Measurements from ENCODE around the gene RFX2.

The RFX2 gene

GRCh38 chr19:5953030-5953589 is 157.2 kb downstream of the RFX2 start:
- in situ Hi-C loops (cut with HindIII; ENCODE audit: low sequenced_read_pairs) = no loop called here
- TF ChIP-seq, protein P1, sequence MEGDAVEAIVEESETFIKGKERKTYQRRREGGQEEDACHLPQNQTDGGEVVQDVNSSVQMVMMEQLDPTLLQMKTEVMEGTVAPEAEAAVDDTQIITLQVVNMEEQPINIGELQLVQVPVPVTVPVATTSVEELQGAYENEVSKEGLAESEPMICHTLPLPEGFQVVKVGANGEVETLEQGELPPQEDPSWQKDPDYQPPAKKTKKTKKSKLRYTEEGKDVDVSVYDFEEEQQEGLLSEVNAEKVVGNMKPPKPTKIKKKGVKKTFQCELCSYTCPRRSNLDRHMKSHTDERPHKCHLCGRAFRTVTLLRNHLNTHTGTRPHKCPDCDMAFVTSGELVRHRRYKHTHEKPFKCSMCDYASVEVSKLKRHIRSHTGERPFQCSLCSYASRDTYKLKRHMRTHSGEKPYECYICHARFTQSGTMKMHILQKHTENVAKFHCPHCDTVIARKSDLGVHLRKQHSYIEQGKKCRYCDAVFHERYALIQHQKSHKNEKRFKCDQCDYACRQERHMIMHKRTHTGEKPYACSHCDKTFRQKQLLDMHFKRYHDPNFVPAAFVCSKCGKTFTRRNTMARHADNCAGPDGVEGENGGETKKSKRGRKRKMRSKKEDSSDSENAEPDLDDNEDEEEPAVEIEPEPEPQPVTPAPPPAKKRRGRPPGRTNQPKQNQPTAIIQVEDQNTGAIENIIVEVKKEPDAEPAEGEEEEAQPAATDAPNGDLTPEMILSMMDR (IDR thresholded peaks at IDR 0.05; ENCODE audit: low read depth, low read length) = no peak
- no peak for DNase-seq (ENCODE audit: low read depth, low spot score)
- no peak overlapping the region for H3K4me3 ChIP-seq (ENCODE audit: low read depth, low read length)

DNA sequence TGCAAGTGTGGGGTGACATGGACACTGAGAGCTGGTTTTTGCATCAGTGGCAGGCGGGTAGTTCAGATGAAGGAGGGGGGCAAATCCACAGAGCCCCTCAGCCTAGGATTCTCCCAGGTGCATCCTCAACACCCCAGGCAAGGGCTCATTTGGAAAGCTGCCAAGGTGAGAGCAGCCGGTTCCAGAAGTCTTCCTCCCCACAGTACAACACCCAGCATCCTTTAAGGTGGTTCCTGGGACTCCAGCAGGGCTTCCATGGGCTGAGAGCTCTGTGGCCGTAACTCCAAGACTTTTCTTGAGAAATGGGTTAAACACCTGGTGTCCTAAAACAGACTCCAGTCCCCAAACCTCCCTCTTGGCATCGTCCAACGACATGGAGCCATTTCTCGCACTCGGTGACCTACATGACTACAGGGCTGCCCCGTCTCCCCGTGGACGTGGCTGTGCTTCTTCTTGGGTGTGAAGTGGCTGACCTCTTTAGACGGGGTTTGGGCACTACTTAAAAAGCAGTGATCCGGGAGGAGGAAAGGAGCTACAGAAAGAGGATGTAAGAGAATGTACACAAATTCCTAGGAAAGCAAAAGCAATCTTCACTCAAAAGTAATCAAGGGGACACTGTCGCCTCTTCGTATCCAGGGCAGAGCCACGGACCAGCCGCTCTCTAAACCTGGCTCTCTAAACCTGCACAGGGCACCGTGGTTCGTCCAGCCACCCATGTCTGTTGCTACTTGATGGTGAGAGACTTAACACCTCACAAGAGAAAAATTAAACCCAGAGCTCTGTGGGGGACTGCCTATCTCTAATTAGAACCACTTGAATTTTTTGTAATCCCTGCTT is 157.9 kb downstream of the RFX2 start:
- TF ChIP-seq, protein P1 (IDR thresholded peaks at IDR 0.05; ENCODE audit: low read depth, low read length) = no peak
- no peak for DNase-seq (ENCODE audit: low read depth, low spot score)
- H3K4me3 ChIP-seq (ENCODE audit: low read depth, low read length) = no peak overlapping the region
- in situ Hi-C loops (cut with HindIII; ENCODE audit: low sequenced_read_pairs) = no loop called here

GRCh38 chr19:5951338-5951861 is 158.9 kb downstream of the RFX2 start:
- in situ Hi-C loops (cut with HindIII; ENCODE audit: low sequenced_read_pairs) = no loop called here
- TF ChIP-seq, protein P1 (IDR thresholded peaks at IDR 0.05; ENCODE audit: low read depth, low read length) = no peak
- H3K4me3 ChIP-seq (ENCODE audit: low read depth, low read length) = no peak overlapping the region
- DNase-seq (ENCODE audit: low read depth, low spot score) = no peak

DNA sequence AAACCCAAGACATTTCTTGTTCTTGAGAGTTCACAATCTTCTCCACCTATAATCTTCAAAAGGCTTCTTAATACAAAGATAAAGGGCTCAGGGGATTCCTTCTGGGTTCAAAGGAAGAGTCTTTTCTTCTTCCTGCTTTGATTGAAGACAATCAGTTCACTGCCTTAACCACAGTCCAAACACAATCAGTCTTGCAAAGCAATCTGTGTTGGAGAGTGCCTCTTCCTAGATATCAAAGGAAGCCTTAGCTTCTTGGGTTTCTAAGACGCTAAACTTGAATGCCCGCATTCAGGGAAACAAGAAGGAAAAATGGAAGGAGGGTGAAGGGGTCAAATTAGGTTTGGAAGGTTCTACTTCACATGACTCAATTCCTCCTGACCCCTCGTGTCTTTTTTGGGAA is 159.6 kb downstream of the RFX2 start:
- in situ Hi-C loops (cut with HindIII; ENCODE audit: low sequenced_read_pairs) = no loop called here
- H3K4me3 ChIP-seq (ENCODE audit: low read depth, low read length) = no peak overlapping the region
- no peak for DNase-seq (ENCODE audit: low read depth, low spot score)
- TF ChIP-seq, protein P1 (IDR thresholded peaks at IDR 0.05; ENCODE audit: low read depth, low read length) = no peak

- no peak overlapping the region for H3K4me3 ChIP-seq (ENCODE audit: low read depth, low read length)
- TF ChIP-seq, protein P1 (IDR thresholded peaks at IDR 0.05; ENCODE audit: low read depth, low read length) = no peak
- in situ Hi-C loops (cut with HindIII; ENCODE audit: low sequenced_read_pairs) = no loop called here
- DNase-seq (ENCODE audit: low read depth, low spot score) = no peak
These were observed 160.5 kb downstream of the RFX2 start for GRCh38 chr19:5949792-5950305.

GRCh38 chr19:5948752-5949564 is 161.3 kb downstream of the RFX2 start:
- in situ Hi-C loops (cut with HindIII; ENCODE audit: low sequenced_read_pairs) = no loop called here
- DNase-seq (ENCODE audit: low read depth, low spot score) = peak; percentile 45
- TF ChIP-seq, protein P1 (IDR thresholded peaks at IDR 0.05; ENCODE audit: low read depth, low read length) = no peak
- no peak overlapping the region for H3K4me3 ChIP-seq (ENCODE audit: low read depth, low read length)

Data from astrocyte of the spinal cord (primary cell).